Fibroblast of skin of abdomen (primary cell): ENCODE results near the gene ACOT7.

Experiments used
- DNase-seq: peaks from one replicate; pipeline ENCODE4 v3.0.0-alpha.2; 2013

Gene ACOT7

DNA sequence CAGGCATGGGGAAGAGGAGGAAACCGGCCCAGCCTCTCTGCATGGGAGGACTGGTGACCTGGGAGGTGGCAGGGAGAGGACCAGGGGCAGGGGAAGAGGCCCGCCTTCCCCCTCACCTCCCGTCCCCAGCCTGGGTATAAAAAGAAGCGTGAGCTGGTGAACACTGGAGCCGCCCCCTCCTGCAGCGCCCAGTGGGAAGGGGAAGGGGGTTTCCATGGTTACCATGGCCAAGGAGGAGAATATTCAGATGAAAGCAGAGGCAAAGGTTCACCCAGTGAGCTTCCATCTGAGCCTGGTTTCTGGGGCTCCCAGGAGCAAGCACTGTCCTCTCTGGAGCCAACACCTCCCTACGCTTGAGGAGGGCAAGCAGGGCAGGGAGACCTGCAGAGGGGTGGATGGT is 54.9 kb downstream of the ACOT7 start:
- no peak for DNase-seq

DNA sequence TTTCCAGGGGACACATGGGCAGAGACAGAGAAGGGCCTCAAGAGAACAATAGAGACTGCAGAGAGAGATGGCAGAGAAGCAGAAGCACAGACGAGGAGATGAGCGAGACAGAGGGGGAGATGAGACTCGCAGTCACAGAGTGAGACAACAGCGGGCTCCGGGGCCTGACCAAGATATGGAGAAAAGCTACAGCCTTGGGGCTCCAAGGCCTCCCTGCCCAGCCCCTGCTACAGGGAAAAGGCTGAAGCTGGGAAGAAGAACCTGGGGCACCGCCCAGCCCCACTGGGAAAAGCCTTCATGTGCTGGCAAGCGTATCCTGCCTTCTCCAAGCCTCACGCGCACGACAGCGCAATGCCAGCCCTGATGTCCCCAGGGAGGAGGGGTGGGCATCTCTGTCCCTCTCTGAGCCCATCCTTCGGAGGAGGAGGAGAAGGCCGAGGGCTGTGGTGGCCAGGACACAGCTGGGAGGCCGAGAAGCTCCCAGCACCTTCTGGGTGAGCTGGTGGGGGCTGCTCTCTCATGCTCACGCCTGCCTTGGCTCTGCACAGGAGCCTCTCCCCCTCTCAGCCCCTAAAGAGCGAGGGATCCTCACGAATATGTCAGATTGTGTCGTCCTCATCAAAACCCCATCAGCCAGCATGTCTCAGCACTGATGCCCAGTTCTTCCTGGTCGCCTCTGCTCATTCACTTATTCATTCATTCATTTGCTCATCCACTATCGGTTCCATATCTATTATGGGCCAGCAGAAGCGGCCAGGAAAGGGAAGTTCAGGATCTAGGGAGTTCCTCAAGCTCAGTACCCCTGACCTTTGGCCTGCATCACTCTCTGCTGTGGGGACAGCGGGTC is 56.6 kb downstream of the ACOT7 start:
- no peak for DNase-seq

DNA sequence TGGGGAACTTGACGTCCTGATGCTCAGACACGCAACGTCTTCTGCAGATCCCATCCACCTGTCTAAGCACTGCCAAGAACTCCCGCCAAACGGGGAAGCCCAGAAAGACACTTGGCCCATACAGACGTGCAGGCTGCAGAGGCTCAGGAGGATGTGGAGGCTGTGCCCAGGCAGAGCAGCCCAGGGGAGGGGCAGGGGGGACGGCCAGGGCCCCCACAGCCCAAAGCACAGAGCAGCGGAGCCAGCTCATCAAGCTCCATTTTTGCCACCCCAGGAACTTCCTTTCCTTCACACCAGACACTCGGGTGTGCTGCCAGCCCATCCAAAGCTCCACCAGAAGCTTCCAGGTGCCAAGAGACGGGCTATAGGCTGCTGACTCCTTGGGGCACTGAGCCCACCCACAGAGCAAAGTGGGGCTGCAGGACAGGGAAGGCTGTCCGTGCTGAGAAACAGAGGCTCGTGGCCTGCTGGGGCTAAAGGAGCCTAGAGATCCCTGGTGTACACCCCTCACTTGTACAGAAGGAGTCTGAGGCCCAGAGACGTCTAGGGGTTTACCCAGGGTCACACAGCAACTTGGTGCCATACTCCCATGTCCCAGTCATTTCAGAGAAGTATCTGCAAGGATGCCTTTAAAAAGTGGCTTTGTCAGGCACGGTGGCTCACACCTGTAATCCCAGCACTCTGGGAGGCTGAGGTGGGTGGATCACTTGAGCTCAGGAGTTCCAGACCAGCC is 59.1 kb downstream of the ACOT7 start:
- no peak for DNase-seq

DNA sequence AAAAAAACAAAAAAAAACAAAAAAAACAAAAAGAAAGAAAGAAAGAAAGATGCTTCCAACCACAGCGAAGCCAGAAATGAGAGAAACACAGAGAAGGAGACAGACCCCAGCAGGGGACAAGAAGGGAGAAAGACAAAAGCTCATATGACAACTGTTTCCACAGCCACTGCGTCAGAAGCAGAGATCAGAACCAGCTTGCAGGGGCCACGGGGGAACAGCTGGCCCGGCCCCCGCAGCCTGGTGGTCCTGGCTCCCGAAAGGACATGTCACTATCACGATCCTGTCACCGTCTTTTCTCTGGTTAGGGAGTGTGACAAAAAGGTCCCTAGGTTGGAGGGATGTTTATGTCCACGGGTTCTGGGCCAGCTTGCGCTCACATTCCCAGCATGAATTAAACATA is 60.7 kb downstream of the ACOT7 start:
- DNase-seq = no peak

DNA sequence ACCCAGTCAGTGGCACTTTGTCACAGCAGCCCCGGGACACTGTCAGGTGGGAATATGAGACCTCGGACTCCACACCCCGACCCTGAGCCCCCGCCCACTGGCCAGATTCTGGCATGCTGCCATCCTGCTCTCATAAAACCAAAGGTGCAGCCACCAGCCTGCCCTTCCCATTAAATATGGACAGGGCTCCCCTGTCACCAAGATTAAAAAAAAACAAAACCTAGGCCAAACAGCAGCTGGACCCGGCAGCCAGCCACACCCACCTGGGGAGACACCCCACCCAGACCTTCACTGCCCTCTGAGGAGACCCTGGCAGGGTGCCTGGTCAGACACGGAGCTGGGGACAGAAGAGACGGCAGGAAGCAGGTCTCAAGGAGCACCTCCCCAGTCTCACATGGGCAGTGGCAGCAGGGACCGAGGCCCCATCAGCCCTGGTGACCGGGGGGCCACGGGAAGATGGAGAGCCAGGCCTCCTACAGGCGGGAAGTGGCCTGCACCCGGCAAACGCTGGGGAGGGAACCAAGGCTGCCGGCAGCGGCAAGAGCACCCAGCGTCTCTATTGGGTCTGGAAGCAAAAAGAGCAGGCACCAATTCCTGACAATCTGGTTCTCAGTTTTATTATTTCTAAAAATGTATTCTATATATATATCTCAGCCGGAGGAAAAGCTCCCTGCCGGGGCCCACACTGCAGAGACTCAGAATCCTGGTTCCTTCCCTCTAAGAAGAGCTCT is 61.9 kb downstream of the ACOT7 start:
- DNase-seq = no peak

DNA sequence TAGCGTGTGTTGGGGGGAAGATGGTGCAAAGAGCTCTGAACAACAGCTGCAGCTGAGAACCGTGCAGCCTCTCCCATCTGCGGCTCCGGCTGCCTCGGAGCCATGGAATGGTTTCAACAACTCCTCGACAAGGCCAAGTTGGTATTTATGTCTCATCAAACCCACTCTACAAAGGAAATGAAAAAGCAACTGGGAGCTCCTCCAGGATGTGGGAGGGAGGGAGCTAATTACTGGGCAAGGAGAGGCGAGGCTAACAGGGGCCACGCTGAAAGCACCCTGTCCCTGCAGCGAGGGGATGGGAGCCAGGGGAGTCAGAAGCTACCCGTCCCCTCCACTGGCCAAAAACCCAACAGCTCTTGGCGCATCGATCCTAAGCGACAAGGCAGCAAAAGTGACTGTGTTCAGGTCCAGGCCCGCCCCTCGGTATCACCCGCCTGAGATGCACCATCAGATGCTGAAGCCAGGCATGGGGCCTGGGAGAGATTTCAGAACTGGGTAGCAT is 63.1 kb downstream of the ACOT7 start:
- DNase-seq = peak; percentile 77

DNA sequence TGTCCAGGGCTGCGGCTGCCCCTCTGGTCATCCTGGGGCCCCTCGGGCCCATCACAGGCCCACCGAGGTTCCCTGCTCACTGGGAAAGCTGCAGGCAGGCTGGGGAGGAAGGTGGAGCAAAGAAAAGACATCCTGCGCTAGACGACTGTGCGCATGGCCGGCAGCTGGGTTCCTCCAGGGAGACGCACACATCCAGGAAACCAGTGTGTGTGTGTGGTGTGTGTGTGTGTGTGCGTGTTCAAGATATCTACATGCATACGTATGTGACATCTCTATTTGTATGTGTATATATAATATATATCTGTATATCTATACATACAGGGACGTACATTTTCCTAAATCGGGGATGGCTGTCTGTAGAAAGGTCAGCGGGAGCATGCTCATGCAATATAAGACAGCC is 63.7 kb downstream of the ACOT7 start:
- peak; percentile 72 for DNase-seq

DNA sequence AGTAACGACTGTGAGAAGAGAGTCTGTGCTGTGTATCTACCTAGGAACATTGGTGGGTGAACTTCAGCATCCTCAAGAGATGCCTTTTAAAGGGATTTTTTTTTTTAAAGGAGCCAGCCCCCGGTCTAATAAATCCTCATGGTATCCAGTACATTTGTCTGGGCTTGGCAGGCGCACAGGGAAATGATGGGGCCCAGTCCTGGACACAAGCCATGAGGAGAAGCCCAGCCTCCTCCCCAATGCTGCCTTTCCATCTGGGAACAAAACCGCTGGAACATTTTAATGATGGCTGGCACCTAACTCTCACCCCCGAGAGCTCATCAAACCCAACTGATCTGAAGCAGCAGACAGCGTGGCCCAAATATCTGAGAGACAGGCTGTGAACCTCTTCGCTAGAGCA is 64.2 kb downstream of the ACOT7 start:
- peak; percentile 36 for DNase-seq

DNA sequence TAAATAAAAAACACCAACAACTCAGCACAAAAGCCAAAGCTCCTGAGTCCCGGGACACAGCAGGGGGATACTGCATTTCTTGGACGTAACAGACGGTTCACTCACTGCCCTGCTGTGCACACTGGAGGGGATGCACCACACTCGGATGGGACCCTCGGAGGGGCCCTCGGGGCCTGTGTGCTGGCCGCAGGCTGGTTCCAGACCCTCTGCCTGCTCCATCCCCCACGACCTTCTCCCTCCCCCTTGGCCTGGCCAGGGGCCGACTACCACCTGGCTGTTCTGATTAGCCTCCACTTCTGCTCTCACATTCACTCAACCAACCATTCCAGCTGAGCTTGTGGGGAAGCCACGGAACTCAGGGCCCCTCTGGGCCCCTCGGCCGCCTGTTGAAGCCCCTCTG is 64.9 kb downstream of the ACOT7 start:
- no peak for DNase-seq

DNA sequence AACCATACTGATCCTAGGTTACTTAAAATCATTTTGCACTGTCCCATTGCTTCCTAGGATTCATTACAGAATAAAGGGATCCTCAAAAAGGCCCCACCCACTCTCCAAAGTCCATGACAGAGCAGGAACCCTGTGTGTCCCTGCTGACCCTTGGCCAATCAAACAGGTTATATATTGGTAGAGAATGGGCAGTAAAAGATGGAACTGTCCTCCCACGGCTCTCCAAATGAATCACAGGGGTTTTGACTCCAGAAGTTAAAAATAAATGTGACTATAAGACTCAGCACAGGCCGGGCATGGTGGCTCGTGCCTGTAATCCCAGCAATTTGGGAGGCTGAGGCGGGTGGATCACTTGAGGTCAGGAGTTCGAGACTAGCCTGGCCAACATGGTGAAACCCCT is 65.5 kb downstream of the ACOT7 start:
- DNase-seq = no peak

DNA sequence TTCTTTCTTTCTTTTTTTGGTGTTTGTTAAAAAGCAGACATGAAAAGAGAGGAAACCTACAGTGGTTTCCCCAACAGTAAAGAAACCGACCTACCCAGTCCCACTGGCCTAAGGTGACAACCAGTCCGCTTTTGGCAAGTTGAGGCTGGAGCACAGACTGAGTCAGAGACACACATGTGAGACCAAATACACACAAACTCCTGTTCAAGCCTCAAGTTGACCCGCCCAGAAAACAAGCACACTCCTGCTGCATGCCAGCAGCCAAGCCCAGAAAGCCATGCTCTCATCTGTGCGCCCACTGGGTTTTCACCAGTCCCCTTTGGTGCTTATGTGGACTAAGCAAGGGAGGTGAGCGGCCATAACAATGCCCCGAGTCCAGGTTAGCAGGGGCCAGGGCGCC is 68.1 kb downstream of the ACOT7 start:
- DNase-seq = no peak

DNA sequence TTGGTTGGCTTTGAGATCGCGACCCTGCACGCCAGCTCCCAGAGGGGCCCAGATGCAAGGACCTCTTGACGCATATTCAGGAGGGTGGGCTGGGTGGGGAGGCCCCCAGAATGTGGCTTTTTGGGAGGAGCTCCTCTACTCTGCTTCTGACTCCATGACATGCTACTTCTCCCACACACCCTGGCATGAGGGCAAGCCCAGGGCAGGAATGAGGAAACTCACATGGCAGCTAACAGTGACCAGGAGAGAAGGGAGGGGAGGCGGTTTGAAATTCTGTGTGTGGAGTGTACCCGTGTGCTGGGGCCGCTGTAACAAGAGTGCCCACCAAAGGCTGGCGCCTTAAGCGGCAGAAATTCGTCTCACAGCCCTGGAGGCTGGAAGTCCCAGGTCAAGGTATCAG is 71.4 kb downstream of the ACOT7 start:
- DNase-seq = no peak

DNA sequence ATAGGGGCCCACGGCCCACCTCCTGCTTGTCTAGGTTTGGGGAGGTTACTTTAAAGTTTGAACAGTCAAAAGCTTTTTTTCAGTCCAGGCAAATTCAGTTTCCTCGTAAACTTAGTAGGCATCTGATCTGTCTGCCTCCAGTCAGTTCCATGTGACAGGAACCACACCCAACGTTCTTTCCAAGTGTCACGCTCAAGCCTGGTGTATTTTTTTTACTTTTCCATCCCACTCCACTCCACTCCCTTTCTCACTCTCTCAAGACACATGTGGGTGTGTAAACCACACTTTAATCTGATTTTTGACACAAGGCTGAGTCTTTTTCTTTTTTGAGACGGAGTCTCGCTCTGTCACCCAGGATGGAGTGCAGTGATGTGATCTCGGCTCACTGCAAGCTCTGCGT is 72.4 kb downstream of the ACOT7 start:
- no peak for DNase-seq

DNA sequence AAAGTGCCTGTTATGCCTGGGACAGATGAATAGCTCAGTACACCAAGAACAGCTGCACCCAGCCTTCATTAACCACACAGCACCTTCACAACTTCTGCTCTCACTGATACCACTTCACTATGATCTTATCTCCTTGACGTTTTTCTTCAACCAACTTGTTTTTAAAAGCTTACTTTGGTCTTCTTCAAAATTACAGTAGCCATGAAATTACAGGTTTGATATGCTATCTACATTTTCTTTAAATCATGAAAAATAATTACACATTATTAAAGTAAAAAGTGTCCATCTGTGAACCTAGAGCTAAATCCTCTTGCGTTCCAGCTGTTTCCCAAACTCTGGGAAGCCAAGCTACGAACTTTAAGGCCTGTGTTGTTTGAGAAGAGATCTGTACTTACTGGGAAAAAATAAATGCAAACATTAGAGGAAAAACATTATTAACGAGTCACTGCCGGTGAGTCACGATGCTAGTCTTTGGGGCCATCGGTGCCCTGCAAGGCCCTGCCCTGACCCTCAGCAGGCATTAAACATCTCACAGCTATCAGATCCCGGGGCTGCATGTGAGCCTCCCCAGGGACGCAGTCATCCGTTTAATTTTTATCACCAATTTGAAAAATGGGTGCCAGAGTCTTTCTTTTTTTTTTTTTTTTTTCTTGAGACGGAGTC is 76.3 kb downstream of the ACOT7 start:
- DNase-seq = no peak

DNA sequence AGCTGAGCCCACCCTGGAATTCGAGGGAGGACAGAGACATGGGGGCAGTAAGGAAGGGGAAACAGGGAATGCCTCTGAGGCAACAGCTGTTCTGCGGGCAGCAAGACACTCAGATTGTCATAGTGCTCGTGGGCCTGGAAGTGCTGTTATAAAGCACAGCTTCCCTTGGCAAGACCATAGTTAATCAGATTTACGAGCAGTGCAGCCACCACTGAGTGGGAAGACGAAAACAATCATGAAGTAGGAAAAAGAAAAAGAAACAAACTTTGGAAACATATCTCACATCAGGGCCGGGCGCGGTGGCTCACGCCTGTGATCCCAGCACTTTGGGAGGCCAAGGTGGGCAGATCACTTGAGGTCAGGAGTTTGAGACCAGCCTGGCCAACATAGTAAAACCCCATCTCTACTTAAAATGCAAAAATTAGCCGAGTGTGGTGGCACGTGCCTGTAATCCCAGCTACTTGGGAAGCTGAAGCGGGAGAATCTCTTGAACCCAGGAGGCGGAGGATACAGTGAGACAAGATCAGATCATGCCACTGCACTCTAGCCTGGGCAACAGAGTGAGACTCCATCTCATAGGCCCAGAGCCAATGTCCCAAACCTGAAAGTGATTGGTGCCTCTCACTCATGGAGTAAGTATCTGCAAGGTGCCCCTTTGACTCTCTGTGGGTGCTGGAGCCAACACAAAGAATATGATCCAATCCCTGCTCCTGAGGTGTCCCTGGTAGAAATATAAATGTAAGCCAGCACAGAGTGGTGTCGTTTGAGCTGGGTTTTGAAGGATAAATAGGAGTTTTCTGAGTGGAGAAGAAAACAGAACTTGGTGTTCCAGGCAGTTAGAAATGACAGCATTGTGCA is 77.1 kb downstream of the ACOT7 start:
- DNase-seq = no peak

DNA sequence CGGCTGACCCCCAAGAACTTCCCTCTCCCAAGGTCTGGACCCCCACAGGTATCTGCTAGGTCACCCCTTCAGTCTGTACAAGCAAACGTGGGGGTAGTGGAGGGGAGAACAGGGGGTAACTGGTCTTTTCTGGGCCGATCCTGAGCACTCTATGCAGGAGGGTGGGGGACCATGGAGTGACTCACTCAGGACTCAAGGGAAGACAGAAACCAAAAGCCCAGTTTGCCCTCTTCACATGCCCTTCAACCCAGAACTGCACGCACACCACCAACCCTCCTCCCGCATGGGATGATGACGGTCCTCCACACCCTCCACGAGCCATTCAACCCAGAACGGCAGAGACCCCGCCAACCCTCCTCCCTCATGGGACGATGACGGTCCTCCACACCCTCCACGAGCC is 79.1 kb downstream of the ACOT7 start:
- DNase-seq = no peak

DNA sequence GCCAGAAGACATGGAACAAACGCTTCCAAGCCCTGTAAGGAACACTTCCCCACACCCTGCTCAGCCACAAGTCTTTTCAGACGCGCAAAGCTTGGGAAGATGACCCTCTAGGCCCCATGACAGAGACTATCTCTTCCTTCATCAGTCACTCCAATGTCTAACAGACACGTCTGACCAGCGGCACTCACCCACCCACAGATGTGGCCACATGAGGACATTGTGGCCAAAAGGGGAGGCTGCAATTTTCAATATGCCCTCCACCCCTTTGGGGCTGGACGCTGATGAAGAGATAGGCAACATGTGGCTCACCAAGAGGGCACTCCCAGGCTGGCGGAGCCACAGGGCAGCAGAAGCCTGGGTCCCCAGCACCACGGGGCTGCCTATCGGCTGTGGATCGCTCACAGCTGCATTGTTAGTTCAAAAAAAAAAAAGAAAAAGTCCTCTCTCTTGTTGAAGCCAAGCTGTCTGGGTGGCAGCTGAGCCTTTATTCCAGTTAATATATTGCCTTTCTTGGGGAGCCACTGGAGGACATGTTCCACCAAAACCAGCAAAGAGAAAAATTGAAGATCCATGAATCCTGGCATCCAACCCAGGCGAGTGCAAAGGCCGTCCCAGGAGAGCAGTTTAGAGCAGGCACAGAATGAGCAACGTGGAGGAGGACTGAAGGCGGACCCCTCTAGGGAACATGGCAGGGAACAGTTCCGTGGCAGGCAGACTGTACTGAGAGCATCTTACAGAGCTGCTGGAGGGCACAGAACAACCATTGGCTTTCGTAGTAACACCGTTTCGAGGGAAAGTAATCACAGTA is 80.0 kb downstream of the ACOT7 start:
- DNase-seq = no peak

DNA sequence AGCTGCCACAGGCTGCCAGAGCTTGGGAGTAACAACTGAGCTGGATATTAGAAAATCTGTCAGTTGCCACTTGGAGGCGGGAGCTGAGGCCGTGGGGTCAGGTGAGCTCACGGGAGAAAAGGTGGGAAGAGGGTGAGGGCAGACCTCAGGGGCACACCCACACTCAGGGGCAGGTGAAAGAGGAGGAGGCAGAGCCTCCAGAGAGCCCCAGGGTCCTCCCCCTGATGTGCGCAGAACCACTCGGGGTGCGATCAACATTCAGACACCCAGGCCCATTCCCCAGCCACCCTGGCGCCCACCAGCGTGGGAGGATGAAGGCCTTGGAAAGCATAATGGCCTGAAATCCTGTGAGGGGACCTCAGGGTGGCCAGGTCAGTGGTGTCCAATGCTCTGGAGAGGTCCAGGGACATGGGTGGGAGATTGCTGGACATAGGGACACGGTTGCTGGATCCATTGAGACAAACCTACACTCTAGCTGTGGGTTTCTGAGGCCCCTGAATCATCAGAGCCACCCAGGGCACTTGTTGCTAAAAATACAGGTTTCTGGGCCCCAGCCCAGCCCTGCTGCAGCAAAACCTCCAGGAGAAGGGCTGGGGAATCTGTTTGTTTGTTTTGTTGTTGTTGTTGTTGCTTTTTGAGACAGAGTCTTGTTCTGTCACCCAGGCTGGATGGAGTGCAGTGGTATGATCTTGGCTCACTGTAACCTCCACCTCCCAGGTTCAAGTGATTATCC is 83.3 kb downstream of the ACOT7 start:
- DNase-seq = no peak

DNA sequence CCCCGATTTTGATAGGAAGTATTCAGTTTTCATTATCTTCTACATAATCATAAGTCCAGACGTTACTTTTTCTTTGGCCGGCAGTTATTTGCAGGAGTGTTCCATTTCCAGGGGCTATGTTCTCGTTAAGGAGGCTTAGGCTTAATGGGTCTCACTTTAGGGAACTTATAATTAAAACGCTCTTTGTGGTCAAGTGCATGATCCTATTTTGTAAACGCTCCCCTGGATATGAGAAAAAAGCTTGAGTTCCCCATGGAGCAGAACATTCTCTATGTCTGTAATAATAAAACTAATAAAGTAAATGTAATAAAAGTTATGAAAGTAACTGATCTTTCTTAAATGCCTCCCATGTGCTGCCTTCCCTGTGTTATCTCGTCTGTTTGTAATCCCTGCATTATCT is 84.0 kb downstream of the ACOT7 start:
- DNase-seq = no peak

DNA sequence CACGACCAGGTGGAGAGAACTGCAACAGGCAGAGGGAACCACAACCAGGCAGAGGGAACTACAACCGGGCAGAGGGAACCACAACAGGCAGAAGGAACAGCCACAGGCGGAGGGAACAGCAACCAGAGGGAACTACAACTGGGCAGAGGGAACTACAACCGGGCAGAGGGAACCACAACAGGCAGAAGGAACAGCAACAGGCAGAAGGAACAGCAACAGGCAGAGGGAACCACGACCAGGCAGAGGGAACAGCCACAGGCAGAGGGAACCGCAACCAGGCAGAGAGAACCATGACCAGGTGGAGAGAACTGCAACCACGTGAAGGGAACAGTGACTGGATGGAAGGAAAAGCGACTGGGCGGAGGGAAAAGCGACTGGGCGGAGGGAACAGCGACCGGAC is 85.1 kb downstream of the ACOT7 start:
- no peak for DNase-seq
